ENCODE results near the gene CYTH1. TPM values are rescaled to one million over a fixed set of nuclear protein-coding genes. Genes with fewer than 3 reads are reported as not detected.

CYTH1 gene
- total RNA-seq, 1 experiment from 2014 or later, result 46.7 TPM

DNA sequence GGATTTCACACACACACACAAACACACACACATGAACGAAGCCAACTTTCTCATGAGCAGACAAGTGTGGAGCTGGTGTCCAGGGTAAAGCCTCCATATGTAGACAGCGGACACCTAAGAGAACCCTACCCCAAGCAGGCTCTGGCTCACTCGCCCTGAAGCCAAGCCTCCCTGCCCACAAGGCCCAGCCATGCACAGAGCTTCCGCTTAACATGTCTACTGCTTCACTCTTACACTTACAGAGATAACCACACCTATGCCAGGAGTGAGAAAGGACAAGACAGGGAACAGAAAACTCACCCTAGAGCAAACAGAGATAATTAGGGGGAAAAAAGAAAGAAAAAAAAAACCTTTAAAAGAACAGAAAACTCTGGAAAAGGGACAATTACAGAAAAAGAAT lies 67.5 kb downstream of the CYTH1 start:
- no peaks in the 10 kb centered on the region for H3K36me3 ChIP-seq (ENCODE audit: control insufficient read depth, insufficient read depth, low read length)
- TF ChIP-seq CTCF (IDR thresholded peaks at IDR 0.05) (no peak), SIN3A (IDR thresholded peaks at IDR 0.05; ENCODE audit: borderline replicate concordance, insufficient read depth, low read depth, low read length) (no peak), REST (IDR thresholded peaks at IDR 0.05; ENCODE audit: insufficient read depth in 1 of 2, low read depth in 2 of 2, low read length in 1 of 2) (no peak), TCF7L2 (IDR thresholded peaks at IDR 0.05; ENCODE audit: low read depth, low read length) (no peak), POLR2AphosphoS5 (IDR thresholded peaks at IDR 0.05; ENCODE audit: low read depth, low read length) (no peak)
- no peaks in the 10 kb centered on the region for H3K27me3 ChIP-seq (ENCODE audit: control insufficient read depth, insufficient read depth, low read length)
- no peak for ATAC-seq
- H3K27ac ChIP-seq (ENCODE audit: low read length), result peak overlapping the region; percentile 31; the same call in 1 of the 2 replicates
- H3K4me3 ChIP-seq (ENCODE audit: low read depth in 2 of 2, low read length in 2 of 2), result no peak overlapping the region
- in situ Hi-C loops (cut with HindIII; ENCODE audit: low pct_unique_long_range_greater_than_20kb, low sequenced_read_pairs) (no loop called here), intact Hi-C loops (cut with micrococcal nuclease; ENCODE audit: unreplicated experiment) (no loop called here)
- DNase-seq (ENCODE audit: low read depth, low spot score), result no peak
- H3K9me3 ChIP-seq (ENCODE audit: control insufficient read depth, insufficient read depth, low read depth, low read length), result no peaks in the 10 kb centered on the region
- no TSS peak for BruUV-seq (replicated peaks)
- peaks cover 46% of the 10 kb centered on the region for H3K4me1 ChIP-seq (ENCODE audit: control insufficient read depth, insufficient read depth, low read length)
- POLR2A ChIA-PET, result no interaction called here
- CTCF ChIA-PET, result interaction anchor here (0.5 kb wide), 1 partner anchor 211 kb away, joined by 3 read pairs; no protein-coding TSS in a partner anchor

DNA sequence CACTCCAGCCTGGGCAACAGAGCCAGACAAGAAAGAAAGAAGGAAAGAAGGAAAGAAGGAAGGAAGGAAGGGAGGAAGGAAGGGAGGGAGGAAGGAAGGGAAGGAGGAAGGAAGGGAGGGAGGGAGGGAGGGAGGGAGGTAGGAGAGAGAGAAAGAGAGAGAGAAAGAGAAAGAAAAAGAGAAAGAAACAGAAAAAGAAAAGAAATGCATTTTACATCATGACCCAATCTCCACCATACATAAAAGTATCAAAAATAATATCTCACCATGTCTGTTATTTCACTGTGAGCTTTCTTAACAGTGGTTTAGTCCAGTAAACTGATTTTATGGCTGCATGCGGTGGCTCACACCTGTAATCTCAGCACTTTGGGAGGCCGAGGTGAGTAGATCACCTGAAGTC lies 70.0 kb downstream of the CYTH1 start:
- intact Hi-C loops (cut with micrococcal nuclease; ENCODE audit: unreplicated experiment), result no loop called here
- ChIA-PET CTCF (no interaction called here), POLR2A (no interaction called here)
- no peak for TF ChIP-seq POLR2AphosphoS5 (IDR thresholded peaks at IDR 0.05; ENCODE audit: low read depth, low read length)
- no peak for TF ChIP-seq SIN3A (IDR thresholded peaks at IDR 0.05; ENCODE audit: borderline replicate concordance, insufficient read depth, low read depth, low read length)
- no peak for TF ChIP-seq REST (IDR thresholded peaks at IDR 0.05; ENCODE audit: insufficient read depth in 1 of 2, low read depth in 2 of 2, low read length in 1 of 2)
- no peak for TF ChIP-seq TCF7L2 (IDR thresholded peaks at IDR 0.05; ENCODE audit: low read depth, low read length)
- no peak for TF ChIP-seq CTCF (IDR thresholded peaks at IDR 0.05)
- no peak for DNase-seq (ENCODE audit: low read depth, low spot score)
- peaks cover 33% of the 10 kb centered on the region for H3K4me1 ChIP-seq (ENCODE audit: control insufficient read depth, insufficient read depth, low read length)
- H3K4me3 ChIP-seq (ENCODE audit: low read depth in 2 of 2, low read length in 2 of 2), result no peak overlapping the region
- in situ Hi-C loops (cut with HindIII; ENCODE audit: low pct_unique_long_range_greater_than_20kb, low sequenced_read_pairs), result no loop called here
- no peaks in the 10 kb centered on the region for H3K9me3 ChIP-seq (ENCODE audit: control insufficient read depth, insufficient read depth, low read depth, low read length)
- ATAC-seq, result no peak
- H3K27ac ChIP-seq (ENCODE audit: low read length), result no peak overlapping the region
- no TSS peak for BruUV-seq (replicated peaks)
- 0 out of 2 replicates have a peak, but pooled peaks cover 2% of the 10 kb centered on the region for H3K36me3 ChIP-seq (ENCODE audit: control insufficient read depth, insufficient read depth, low read length)
- H3K27me3 ChIP-seq (ENCODE audit: control insufficient read depth, insufficient read depth, low read length), result no peaks in the 10 kb centered on the region
